A673 (cell line): ENCODE results near the gene COL5A1. TPM values are rescaled to one million over a fixed set of nuclear protein-coding genes. Genes with fewer than 3 reads are reported as not detected.

ENCODE experiments used
- BruUV-seq: library from RNA; stranded (reverse); fragments of 400-500 nt; replicated peaks from 2 replicates; lab custom pipeline; 2021; lab: Mats Ljungman, UMichigan
- CTCF ChIA-PET: fragments of 300-600 bp; sonication (Branson Sonifier 250); formaldehyde crosslinking; loops from one replicate; lab custom pipeline; 2022; ENCODE audit warnings: antibody characterized with exemption; lab: Charles Lee
- POLR2A ChIA-PET: fragments of 300-600 bp; sonication (Branson Sonifier 250); formaldehyde crosslinking; loops from one replicate; lab custom pipeline; 2022; ENCODE audit warnings: antibody characterized with exemption; ENCODE audit not compliant: low non-redundant PET; lab: Charles Lee
- DNase-seq: peaks from one replicate; pipeline ENCODE4 v3.0.0-alpha.2; 2015; ENCODE audit warnings: low spot score
- H3K27ac ChIP-seq: fragments of 200-600 bp; sonication (generic); 2 replicates; pipeline ENCODE4 v1.5.1; 2016; ENCODE audit warnings: mixed run types, low read depth, mild to moderate bottlenecking, mixed read lengths, antibody characterized with exemption, low read length; ENCODE audit not compliant: poor library complexity, severe bottlenecking
- H3K27me3 ChIP-seq: fragments of 200-600 bp; sonication (generic); replicated peaks from 2 replicates; pipeline ENCODE4 v1.6.1; 2017; ENCODE audit warnings: mixed run types, low read depth, mild to moderate bottlenecking, mixed read lengths, antibody characterized with exemption, low read length; ENCODE audit not compliant: insufficient read depth, poor library complexity
- H3K36me3 ChIP-seq: fragments of 200-600 bp; sonication (generic); 2 replicates; pipeline ENCODE4 v1.6.1; 2016; ENCODE audit warnings: mixed run types, mild to moderate bottlenecking, mixed read lengths, antibody characterized with exemption, low read length; ENCODE audit not compliant: insufficient read depth, poor library complexity, severe bottlenecking
- H3K4me1 ChIP-seq: fragments of 200-600 bp; sonication (generic); 2 replicates; pipeline ENCODE4 v1.6.1; 2017; ENCODE audit warnings: mixed run types, mild to moderate bottlenecking, mixed read lengths, antibody characterized with exemption, low read length; ENCODE audit not compliant: insufficient read depth, poor library complexity, severe bottlenecking
- H3K4me3 ChIP-seq: fragments of 200-600 bp; sonication (generic); 2 replicates; pipeline ENCODE4 v1.5.1; 2016; ENCODE audit warnings: low read depth, mixed run types, mild to moderate bottlenecking, mixed read lengths, low read length; ENCODE audit not compliant: poor library complexity, severe bottlenecking
- H3K9me3 ChIP-seq: fragments of 200-600 bp; sonication (generic); 2 replicates; pipeline ENCODE4 v1.6.1; 2016; ENCODE audit warnings: mixed run types, low read depth, mild to moderate bottlenecking, mixed read lengths, antibody characterized with exemption, low read length; ENCODE audit not compliant: poor library complexity, severe bottlenecking
- EZH2 ChIP-seq: fragments of 200-600 bp; sonication (generic); IDR thresholded peaks from 2 replicates; pipeline ENCODE4 v1.6.1; 2017; ENCODE audit warnings: borderline replicate concordance, low read depth, mild to moderate bottlenecking, mixed read lengths, antibody characterized with exemption, low read length; ENCODE audit not compliant: poor library complexity, severe bottlenecking
- intact Hi-C: fragments of 100-400 bp; cut with micrococcal nuclease; formaldehyde crosslinking; loops from one replicate; pipeline ENCODE4 v1.10.0; 2022; ENCODE audit not compliant: unreplicated experiment
- total RNA-seq: library from RNA; stranded (reverse); gene quantifications from 2 replicates; pipeline ENCODE4 v1.2.3, GENCODE V29; 2021
- TF ChIP-seq, protein P1 (sequence below): fragments of 300-800, 200-600 bp; sonication (generic); conservative IDR thresholded peaks from 2 replicates; pipeline ENCODE4 v1.5.1; 2017; ENCODE audit warnings: low read depth, mild to moderate bottlenecking, antibody characterized with exemption, low read length, moderate library complexity, mixed read lengths

The COL5A1 gene
- total RNA-seq, 1 experiment from 2014 or later, result 33.6 TPM

- no peaks in the 10 kb centered on the region for H3K36me3 ChIP-seq
- ChIA-PET POLR2A (no interaction called here), CTCF (no interaction called here)
- H3K27me3 ChIP-seq, result no peaks in the 10 kb centered on the region
- no peaks in the 10 kb centered on the region for H3K9me3 ChIP-seq
- DNase-seq, result no peak
- TF ChIP-seq EZH2, result no peak
- TF ChIP-seq, protein P1, sequence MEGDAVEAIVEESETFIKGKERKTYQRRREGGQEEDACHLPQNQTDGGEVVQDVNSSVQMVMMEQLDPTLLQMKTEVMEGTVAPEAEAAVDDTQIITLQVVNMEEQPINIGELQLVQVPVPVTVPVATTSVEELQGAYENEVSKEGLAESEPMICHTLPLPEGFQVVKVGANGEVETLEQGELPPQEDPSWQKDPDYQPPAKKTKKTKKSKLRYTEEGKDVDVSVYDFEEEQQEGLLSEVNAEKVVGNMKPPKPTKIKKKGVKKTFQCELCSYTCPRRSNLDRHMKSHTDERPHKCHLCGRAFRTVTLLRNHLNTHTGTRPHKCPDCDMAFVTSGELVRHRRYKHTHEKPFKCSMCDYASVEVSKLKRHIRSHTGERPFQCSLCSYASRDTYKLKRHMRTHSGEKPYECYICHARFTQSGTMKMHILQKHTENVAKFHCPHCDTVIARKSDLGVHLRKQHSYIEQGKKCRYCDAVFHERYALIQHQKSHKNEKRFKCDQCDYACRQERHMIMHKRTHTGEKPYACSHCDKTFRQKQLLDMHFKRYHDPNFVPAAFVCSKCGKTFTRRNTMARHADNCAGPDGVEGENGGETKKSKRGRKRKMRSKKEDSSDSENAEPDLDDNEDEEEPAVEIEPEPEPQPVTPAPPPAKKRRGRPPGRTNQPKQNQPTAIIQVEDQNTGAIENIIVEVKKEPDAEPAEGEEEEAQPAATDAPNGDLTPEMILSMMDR, result no peak
- BruUV-seq, result no TSS peak
- H3K27ac ChIP-seq, result no peak overlapping the region
- intact Hi-C loops, result loop anchor here (10.0 kb wide), 1 partner anchor 484 kb away; the partner anchor contains the start of gene RNU6ATAC
- H3K4me3 ChIP-seq, result no peak overlapping the region
- H3K4me1 ChIP-seq, result peaks cover 10% of the 10 kb centered on the region
These were observed 7.3 kb downstream of the COL5A1 start for GRCh38 chr9:134648701-134649530.

- H3K27me3 ChIP-seq, result no peaks in the 10 kb centered on the region
- H3K9me3 ChIP-seq, result no peaks in the 10 kb centered on the region
- no TSS peak for BruUV-seq
- H3K27ac ChIP-seq, result no peak overlapping the region
- ChIA-PET POLR2A (no interaction called here), CTCF (no interaction called here)
- TF ChIP-seq, protein P1, result no peak
- no peak for TF ChIP-seq EZH2
- no peak for DNase-seq
- H3K4me1 ChIP-seq, result peaks cover under 1% of the 10 kb centered on the region
- intact Hi-C loops, result no loop called here
- H3K4me3 ChIP-seq, result no peak overlapping the region
- no peaks in the 10 kb centered on the region for H3K36me3 ChIP-seq
These were observed 9.0 kb downstream of the COL5A1 start for GRCh38 chr9:134650431-134651190.

- no peaks in the 10 kb centered on the region for H3K27me3 ChIP-seq
- DNase-seq, result no peak
- CTCF ChIA-PET, result no interaction called here
- POLR2A ChIA-PET, result interaction anchor here (0.6 kb wide), 1 partner anchor 451 kb away, joined by 3 read pairs; no protein-coding TSS in a partner anchor
- no peak overlapping the region for H3K27ac ChIP-seq
- no peaks in the 10 kb centered on the region for H3K4me1 ChIP-seq
- TF ChIP-seq, protein P1, result no peak
- TF ChIP-seq EZH2, result no peak
- no peaks in the 10 kb centered on the region for H3K9me3 ChIP-seq
- intact Hi-C loops, result no loop called here
- no peaks in the 10 kb centered on the region for H3K36me3 ChIP-seq
- no TSS peak for BruUV-seq
- H3K4me3 ChIP-seq, result no peak overlapping the region
These were observed 9.8 kb downstream of the COL5A1 start for GRCh38 chr9:134651226-134651905.
